NB4 (cell line): ENCODE data around the gene MTHFD1L.
"Not testable (repeated sequence)": the region's sequence is repeated elsewhere in the genome, so short reads cannot be mapped to it uniquely, and the experiment has no call there.

Source experiments
- DNase-seq: peaks from one replicate; pipeline ENCODE4 v3.0.0; 2010; ENCODE audit warnings: low read depth
- H3K4me3 ChIP-seq: one replicate; pipeline ENCODE4 v1.5.1; 2011; ENCODE audit warnings: mild to moderate bottlenecking, low read depth, low read length, moderate library complexity
- MAX ChIP-seq: IDR thresholded peaks from 2 replicates; pipeline ENCODE4 v1.6.1; 2011; ENCODE audit warnings: low read depth, low read length
- MYC ChIP-seq: IDR thresholded peaks from 2 replicates; pipeline ENCODE4 v1.6.1; 2011; ENCODE audit warnings: low read depth, low read length
- POLR2A ChIP-seq: IDR thresholded peaks from 2 replicates; pipeline ENCODE4 v1.6.1; 2011; ENCODE audit warnings: mild to moderate bottlenecking; ENCODE audit not compliant: insufficient read length; ENCODE audit errors: extremely low read depth
- TF ChIP-seq, protein P1 (sequence below): IDR thresholded peaks from one replicate; pipeline ENCODE4 v1.5.1; 2012; ENCODE audit warnings: low read depth, low read length

MTHFD1L gene

DNA sequence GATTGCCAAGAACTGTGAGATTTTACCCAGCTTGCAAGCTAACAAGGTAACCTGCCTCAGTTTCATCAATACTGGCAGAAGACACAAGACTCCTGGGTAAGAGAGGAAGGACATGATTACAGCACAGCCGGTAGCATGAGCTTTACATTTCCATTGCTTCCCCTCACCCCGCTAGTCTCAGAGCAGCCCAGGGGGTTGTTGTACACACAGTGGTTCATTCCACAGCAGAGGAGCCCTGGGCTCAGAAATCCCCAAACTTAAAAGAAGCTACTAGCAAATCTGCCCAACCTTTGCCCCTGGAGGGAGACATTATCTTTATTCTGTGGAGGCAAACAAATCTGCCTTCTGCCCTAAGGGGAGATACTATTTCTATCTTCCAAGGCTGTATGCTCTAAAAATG is 17.1 kb upstream of the MTHFD1L start:
- no peak overlapping the region for H3K4me3 ChIP-seq
- DNase-seq: no peak
- TF ChIP-seq MAX: no peak
- TF ChIP-seq, protein P1, sequence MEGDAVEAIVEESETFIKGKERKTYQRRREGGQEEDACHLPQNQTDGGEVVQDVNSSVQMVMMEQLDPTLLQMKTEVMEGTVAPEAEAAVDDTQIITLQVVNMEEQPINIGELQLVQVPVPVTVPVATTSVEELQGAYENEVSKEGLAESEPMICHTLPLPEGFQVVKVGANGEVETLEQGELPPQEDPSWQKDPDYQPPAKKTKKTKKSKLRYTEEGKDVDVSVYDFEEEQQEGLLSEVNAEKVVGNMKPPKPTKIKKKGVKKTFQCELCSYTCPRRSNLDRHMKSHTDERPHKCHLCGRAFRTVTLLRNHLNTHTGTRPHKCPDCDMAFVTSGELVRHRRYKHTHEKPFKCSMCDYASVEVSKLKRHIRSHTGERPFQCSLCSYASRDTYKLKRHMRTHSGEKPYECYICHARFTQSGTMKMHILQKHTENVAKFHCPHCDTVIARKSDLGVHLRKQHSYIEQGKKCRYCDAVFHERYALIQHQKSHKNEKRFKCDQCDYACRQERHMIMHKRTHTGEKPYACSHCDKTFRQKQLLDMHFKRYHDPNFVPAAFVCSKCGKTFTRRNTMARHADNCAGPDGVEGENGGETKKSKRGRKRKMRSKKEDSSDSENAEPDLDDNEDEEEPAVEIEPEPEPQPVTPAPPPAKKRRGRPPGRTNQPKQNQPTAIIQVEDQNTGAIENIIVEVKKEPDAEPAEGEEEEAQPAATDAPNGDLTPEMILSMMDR: no peak
- TF ChIP-seq MYC: no peak
- TF ChIP-seq POLR2A: no peak

DNA sequence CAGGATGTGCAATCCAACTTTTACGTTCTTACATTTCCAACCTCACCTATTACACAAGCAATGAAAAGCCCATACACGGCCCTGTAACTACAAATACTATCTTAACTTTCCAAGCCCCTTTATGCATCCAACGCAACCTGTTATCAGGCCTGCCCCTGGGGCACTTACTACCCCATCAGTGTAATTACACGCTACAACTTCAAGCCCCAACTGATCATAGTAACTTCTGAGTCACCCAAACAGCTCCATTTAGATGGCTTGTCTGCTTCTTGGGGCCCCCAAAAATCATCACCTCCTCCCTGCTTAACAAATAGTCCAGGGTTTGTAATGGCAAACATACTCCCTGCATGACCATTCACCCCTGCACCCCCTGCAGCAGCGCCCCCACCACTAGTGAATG is 11.1 kb upstream of the MTHFD1L start:
- DNase-seq, H3K4me3 ChIP-seq: not testable (repeated sequence)

GRCh38 chr6:150855171-150855570 is 10.3 kb upstream of the MTHFD1L start:
- not testable (repeated sequence) for H3K4me3 ChIP-seq, DNase-seq

GRCh38 chr6:150857062-150857944 is 8.2 kb upstream of the MTHFD1L start:
- no peak overlapping the region for H3K4me3 ChIP-seq
- TF ChIP-seq, protein P1: no peak
- no peak for DNase-seq

DNA sequence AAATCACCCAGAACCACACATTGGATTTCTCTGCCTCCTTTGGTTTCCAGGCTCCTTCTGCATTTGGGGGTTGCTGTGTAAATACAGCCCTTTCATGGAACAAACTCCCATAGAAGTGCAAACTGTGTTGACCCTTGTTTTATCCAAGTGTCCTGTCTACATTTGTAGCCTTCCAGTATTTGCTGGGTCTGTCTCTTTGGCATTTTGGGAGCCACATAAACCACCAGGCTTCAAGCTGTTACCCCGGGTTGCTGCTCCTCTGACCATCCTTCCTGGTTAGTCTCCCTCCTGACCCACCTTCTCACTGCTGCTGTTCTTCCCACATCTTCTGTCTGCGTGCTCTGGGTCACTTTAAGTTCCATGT is 7.6 kb upstream of the MTHFD1L start:
- no peak overlapping the region for H3K4me3 ChIP-seq
- DNase-seq: no peak
- TF ChIP-seq POLR2A (no peak), MAX (no peak), MYC (no peak)
- TF ChIP-seq, protein P1: no peak

- TF ChIP-seq MYC (0 out of 2 replicates have a peak, but pooled peaks have one; percentile 10), MAX (peak; percentile 37; the same call in 1 of the 2 replicates)
- H3K4me3 ChIP-seq: not testable (repeated sequence)
- DNase-seq: peak; percentile 94
These were observed 3.9 kb upstream of the MTHFD1L start for GRCh38 chr6:150861448-150862168.

DNA sequence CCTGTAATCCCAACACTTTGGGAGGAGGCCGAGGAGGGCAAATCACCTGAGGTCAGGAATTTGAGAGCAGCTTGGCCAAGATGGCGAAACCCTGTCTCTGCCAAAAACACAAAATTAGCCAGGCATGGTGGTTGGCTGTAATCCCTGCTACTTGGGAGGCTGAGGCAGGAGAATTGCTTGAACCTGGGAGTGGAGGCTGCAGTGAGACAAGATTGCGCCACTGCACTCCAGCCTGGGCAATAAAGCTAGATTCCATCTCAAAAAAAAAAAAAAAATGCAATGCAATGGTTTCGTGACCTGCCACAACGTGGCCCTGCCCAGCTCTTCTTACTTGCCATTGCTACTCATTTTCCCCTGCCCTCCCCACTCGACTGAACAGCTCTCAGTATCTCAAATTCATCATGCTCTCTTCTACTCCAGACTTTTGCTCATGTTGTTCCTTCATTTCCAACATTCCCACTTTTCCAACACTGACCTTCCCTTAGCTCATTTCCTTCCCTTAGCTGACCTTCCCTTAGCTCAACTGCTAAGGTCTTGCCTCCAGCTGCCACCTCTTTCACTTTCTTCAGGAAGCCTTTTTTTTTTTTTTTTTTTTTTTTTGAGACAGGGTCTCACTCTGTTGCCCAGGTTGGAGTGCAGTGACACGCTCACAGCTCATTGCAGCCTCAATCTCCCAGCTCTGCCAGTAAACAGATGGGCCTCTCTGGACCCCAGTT is 2.1 kb upstream of the MTHFD1L start:
- no peak overlapping the region for H3K4me3 ChIP-seq
- no peak for DNase-seq
- TF ChIP-seq POLR2A (no peak), MYC (no peak), MAX (no peak)
- TF ChIP-seq, protein P1: no peak
